HG02610 (cell line): ENCODE data around the gene DNAJC16.
"Not testable (repeated sequence)": the region's sequence is repeated elsewhere in the genome, so short reads cannot be mapped to it uniquely, and the experiment has no call there.

Experiments used
- ATAC-seq: cut with Tn5 transposase; IDR thresholded peaks from one replicate; pipeline ENCODE4 v1.9.1; 2021; ENCODE audit warnings: mild to moderate bottlenecking, moderate library complexity; ENCODE audit not compliant: unreplicated experiment

The DNAJC16 gene

DNA sequence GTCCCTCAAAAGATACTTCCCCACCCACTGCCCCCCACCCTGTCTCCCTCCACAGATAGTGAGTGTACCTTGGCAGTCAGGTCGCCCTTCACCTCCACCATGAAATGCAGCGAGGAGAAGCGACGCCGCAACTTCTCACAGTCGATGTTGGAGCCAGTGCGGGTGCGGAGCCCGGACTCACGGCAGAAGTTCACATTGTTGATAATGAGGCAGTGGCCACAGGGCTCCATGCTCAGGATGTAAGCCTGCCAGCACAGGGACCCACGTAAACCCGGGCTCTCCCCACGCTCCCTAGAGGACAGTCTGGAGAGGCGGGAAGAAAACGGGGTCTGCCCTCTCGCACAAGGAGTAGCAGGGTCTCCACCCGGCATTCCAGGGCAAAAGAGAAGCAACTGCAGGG is 19.8 kb upstream of the DNAJC16 start:
- ATAC-seq: no peak

DNA sequence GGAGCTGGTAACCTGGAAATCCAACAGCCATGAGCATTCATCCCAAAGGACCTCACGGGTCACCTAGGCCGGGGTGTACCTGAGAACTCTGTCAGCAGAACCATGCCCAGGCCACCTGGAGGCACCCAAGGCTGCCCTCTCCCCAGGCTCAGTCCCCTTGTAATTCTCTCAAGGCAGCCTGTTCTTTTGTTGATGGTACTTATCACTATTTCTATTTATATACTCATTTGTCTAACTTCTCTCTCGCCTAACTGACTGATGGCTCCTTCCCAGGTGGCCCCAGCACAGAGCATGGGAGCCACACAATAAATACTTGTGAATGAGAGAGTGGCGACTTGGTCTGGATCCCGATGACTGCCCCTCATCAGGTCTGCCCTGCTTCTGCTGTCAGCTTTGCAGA is 19.4 kb upstream of the DNAJC16 start:
- ATAC-seq: no peak

DNA sequence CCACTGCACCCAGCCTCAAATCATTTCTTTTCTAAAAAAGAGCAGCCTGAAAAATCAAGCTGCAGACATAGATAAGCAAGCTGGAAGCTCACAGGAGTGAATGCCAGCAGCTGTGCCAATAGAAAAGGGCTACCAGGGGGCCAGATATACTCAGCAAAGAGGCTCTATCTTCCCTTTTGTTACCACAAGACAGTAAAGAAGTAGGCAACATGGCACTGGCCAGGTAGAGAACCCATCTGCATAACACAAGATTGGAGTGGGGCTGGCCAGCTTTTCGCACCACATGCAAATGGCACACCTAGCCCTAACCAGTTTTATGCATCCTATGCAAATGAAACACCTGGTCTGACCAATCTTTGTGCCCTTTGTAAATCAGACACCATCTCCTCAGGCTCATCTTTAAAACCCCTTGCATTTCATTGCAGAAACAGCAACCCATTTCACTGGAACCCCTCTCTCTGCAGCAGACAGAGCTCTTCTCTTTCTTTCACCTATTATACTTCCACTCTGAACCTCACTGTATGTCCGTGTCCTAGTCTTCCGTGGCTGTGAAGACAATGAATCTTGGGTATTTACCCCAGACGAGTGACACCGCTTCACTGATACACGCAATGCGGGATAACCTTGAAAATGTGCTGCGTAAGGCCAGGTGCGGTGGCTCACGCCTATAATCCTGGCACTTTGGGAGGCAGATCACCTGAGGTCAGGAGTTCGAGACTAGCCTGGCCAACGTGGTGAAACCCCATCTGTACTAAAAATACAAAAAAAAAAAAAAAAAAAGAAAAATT is 17.8 kb upstream of the DNAJC16 start:
- ATAC-seq: no peak

DNA sequence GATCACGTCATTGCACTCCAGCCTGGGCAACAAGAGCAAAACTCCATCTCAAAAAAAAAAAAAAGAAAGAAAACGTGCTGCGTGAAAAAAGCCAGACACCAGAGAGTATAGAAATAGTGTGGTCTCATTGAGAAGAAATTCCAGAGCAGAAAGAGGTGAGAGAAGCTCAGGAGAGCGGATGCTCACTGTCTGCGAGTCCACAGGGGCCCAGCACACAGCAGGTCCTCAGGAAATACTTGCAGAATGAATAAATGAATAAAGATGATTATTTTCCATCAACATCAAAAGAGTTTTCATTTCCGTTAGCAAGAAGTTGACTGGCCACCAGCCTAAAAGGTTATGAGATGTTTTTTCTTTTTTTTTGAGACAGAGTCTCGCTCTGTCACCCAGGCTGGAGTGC is 17.1 kb upstream of the DNAJC16 start:
- ATAC-seq: no peak

DNA sequence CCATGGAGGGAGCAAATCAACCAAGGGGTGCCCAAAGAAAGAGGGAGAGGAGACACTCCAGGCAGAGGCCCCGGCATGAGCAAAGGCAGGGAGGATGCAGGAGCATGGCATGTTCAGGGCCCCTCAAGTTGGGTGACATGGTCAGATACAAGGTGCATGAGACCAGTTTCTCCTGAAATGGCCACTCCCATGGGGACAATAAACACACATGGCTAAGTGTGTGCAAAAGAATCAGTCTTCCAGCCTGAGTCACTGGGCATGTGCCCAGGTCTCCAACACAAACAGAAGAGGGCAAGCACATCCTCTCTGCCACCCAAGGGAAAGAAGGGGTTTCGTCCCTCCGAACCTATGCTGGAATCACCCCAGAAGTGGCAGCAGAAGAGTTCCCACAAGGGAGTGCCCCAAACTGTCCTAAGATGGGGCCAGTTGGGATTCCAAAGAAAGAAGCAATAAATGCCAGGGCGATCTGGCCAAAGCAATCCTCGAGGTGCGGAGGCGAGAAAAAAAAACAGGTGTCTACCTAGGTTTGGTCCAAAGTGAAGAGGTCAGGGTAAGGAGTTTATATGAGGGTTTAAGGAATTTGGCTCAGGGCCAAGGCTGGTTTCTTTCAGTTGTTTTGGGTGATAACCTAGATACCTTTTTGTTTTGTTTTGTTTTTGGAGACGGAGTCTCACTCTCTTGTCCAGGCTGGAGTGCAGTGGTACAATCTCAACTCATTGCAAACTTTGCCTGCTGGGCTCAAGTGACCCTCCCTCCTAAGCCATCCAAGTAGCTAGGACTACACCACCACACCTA is 15.8 kb upstream of the DNAJC16 start:
- no peak for ATAC-seq

DNA sequence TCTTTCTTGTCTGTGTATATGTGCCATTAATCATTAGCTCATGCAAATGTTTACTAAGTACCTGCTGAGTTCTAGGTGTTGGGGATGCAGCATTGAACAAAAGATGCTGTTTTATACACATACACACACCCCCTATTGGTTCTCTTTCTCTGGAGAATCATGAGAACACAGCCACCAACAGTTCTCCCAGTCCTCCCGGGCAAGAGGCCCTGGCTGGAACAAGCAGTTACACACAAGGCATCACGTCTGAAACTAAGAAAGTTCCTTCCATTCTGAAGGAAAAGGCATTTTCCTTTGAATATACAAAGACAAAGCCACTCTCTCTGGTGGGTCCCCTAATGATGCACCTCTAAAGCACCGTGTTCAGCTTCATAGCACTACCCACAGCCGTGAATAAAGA is 13.5 kb upstream of the DNAJC16 start:
- ATAC-seq: no peak

DNA sequence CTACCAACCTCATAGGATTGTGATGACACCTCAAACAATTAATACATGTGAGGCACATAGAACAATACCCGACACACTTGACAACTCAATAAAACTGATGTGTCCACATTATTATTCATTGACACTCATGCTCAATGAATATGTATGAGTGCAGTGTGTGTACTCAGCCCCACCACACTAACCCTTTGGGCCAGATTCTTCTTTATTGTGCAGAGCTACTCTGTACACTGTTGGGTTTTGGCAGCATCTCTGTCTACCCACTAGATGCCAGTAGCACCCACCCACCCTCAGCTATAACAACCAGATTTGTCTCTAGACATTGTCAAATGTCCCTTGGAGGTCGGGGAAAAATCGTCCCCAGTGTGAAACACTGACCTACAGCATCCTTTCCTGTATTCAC is 12.7 kb upstream of the DNAJC16 start:
- ATAC-seq: no peak

DNA sequence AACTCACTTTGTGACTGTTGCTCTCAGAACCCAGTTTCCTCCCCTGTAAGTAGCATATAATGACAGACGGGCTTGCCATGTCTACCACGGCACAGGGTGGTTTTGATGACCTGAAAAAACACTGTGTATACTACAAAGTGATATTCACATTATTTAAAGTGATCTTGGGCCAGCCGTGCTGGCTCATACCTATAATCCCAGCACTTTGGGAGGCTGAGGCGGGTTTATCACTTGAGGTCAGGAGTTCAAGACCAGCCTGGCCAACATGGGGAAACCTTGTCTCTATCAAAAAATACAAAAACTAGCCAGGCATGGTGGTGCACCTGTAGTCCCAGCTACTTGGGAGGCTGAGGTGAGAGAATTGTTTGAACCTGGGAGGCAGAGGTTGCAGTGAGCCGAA is 12.1 kb upstream of the DNAJC16 start:
- not testable (repeated sequence) for ATAC-seq

DNA sequence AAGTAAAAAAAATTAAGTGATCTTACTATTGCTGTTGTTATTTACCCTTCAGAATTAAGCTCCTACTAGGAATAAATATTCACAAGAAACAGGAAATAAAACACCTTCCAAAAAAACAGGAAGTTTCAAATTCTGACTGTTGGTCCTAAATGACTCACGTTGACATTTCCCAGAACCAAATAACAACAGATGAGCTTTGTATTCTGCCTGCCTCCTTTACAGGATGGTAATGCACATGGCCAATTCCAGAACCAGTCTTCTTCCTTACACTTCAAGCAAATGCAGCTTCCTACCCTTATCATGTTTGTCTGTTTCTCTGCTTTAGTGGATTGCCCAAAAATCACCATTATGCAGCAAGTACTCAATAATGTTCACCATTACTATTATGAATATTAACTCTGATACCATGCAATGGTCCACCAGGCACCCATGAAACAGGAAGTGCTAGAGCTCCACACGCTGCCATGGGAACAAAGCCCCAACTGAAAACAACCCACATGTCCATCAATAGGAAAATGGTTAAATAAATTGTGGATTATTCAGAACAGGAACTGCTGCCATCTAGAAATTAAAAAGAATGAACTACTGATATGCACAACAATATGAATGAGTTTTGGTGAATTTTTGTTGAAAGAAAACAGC is 11.5 kb upstream of the DNAJC16 start:
- ATAC-seq: no peak

DNA sequence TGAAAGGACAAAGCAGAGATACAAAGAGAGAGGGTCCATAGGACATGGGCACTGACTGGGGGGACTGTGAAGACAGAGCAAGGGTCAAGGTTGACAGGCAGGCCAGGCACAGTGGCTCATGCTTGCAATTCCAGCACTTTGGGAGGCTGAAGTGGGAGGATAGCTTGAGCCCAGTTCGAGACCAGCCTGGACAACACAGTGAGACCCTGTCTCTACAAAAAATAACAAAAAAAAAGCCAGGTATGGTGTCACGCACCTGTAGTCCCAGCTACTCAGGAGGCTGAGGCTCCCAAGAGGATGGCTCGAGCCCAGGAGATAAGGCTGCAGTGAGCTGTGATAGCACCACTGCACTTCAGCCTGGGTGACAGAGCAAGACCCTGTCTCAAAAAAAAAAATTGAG is 7.0 kb upstream of the DNAJC16 start:
- no peak for ATAC-seq

DNA sequence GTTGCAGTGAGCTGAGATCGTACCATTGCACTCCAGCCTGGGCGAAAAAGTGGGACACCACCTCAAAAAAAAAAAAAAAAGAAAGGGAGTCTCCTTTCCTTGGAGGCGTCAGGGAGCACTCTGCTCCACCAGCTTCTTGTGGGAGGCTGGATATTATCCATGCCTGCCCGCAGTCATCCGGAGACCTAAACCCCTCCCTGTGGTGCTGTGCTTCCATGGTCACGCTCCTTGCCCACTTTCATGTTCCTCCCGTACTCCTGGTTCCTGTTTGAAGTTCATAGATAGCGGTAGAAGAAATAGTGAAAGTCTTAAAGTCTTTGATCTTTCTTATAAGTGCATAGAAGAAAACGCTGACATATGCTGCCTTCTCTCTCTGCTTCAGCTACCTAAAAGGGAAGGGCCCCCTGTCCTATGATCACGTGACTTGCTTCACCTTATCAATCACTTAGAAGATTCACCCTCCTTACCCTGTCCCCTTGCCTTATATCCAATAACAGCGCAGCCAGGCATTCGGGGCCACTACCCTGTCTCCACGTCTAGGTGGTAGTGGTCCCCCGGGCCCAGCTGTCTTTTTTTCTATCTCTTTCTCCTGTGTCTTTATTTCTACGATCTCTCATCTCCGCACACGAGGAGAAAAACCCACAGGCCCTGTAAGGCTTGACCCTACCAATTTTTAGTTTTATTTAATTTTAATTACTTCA is 5.3 kb upstream of the DNAJC16 start:
- ATAC-seq: not testable (repeated sequence)

DNA sequence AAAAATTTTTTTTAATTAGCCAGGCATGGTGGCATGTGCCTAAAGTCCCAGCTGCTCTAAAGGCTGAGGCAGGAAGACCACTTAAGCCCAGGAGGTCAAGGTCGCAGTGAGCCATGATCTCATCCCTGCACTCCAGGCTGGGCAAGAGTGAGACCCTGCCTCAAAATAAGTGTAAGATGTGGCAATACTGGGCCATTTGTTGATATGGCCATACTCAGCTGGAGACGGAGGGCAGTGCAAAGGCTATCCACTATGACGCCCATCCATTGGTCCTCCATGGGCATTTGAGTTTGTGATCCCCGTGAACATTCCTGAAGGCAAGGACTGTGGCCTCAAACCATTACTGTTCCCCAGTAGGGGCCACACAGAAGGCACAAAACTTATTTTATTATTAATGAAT is 4.1 kb upstream of the DNAJC16 start:
- ATAC-seq: no peak

DNA sequence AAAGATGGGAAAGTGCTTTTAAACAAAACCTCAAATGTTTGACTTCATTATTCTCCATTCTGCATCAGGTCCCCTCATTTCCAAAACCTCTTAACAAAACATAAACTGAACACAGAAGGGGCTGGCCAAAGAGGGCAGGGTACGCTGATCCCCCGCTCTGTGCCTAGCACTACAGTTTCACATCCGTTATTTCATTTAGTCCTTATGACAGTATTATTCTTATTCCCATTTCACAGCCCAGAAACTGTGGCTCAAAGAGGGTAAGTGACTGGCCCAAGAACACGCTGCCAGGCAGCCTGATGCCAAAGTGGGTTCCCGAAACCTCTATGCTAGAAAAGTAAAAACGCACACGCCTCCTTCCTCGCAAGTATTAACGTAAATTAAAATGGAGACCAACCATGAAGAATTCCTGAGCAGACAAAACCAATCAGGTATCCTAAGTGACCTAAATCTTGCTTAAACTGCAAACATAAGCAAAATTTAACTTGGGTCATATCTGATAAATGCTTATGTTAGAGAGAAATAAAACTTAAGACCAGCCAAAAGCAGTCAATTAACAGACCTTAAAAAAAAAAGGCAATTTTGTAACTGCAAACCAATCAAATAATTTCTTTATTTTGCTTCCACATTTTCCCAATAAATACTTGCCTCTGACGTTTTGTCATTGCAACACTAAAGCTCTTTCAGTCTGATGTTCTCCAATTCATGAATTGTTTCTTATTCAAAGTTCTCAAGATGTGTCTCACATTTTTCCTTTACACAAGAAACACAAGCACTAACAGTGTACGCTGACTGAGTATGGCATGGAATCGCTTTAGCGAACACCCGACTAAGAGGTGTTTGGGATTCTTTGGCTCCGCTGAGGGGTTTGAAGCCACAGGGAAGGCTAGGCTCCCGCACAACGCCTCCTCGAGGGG is 3.3 kb upstream of the DNAJC16 start:
- no peak for ATAC-seq

DNA sequence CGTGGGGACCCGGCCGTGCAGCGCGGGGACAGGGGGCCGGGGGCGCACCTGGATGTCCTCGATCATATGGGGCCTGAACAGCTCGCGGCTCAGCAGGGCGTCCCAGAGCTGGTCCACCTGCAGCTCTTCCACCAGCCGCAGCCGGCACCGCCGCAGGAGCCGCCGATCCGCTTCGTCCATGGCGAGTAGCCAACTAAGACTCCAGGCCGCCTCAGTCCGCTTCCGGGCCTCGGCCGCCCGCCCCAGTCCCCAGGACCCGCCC is 2.7 kb upstream of the DNAJC16 start, which contains the start of gene CASP9:
Gene CASP9, minus strand, starts transcription at position 195 of the 262 bp plus-strand sequence. Its CDS starts 15 bp downstream, at position 180.
- ATAC-seq: no peak

DNA sequence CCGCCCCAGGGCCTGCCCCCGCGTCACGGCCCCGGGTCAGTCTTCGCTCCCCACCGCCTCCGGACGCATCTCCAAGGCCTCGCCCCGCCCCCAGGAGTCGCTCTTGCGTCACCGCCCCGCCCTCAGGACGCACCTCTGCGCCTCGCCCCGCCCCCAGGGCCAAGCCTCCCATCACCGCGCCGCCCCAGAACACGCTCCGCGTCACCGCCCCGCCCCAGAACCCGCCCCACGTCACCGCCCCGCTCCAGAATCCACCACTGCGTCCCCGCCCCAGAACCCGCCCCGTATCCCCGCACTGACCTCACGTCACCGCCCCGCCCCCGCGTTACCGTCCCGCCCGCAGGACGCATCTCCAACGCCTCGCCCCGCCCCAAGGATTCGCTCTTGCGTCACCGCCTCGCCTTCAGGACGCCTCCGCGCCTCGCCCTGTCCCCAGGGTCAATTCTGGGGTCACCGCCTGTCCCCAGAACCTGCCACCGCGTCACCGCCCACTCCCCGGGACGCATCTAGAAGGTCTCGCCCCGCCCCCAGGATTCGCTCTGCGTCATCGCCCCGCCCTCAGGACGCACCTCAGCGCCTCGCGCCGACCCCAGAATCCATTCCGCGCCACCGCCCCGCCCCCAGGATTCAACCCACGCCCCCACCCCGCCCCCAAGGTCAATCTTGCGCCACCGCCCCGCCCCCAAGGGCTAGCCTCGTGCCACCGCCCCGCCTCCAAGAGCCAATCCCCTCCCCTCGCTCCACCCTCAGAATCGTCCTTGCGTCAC is 2.2 kb upstream of the DNAJC16 start:
- ATAC-seq: peak; percentile 43

DNA sequence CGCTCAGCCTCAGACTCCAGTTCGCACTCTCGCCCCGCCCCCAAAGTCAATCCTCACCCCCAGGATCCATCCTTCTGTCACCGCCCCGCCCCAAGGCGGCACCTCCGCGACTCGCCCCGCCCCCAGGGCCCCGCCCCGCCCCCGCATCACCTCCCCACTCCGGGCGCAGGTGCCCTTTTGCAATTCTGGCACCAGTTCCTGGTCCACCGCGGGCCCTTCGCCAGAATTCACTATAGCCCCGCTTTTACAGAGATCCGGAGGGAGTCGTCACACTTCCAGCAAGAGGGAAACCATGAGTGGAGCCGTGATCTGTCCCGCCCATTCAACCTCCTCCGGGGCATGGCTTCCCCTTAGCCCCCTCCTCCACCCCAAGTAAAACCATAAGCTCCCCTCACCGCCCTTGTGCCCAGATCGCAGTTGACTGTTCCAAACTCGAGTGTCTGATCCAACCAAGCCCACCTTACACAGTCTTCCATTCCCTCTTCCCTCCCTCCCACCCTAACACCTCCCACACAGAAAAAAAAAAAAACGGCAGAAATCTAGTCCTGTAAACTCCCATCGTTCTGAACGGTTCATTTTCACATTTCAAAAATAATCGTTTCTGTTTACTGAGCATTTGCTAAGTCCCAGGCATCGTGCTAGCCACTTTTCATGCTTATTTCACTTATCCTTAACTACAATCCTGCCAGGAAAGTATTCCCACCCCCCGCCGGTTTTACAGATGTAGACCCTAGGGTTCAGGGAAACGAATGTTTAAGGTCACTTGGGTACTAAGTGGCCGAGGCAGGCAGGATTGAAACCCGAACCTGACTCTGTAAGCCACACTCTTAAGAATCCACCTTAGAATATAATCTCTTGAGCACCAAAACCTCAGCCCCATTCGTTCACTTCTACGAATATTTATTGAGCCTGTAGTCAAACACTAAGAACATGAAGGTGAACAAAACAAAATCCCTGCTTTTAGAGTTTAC is 1.3 kb upstream of the DNAJC16 start:
- ATAC-seq: peak; percentile 44

DNA sequence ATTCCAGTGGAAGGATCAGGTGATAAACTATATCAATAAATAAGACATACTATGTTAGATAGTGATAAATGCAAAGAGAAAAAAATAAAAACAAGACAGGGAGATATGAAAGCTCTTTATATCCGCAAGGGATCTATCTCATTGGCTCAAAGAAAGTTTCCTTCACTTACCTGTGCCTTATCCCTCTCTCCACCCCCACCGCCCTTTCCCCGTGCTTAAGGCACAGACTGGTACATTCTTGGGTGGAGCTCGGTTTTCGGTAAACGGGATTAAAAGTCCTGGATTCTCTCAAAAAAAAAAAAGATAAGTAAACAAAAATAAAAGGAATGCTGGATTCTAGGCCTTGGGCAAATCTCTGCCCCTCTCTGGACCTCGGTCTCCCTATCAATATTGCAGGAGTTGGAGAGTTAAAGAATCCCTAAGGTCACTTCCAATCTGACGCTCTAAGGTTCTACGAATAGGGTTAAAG is 593 bp upstream of the DNAJC16 start:
- no peak for ATAC-seq

DNA sequence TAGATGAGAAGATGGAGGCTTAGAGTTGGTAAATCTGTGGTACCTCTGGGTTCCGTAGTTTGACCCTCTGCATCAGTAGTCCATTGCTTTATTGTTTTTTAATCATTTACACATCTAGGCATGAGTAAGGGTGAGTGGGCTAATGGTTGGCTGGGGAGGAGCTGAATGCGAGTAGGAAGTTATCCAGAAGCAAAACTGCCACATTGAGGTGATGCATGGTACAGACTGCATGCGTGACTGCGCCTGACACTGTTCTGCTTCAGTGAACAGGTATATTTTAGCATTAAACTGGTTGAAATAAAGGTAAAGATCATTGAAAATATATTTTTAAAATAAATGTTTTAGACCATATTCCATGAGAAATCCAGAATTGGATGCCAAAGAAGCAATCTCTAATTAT is 4.4 kb downstream of the DNAJC16 start:
- no peak for ATAC-seq
